SK-N-DZ (cell line): ENCODE results near the gene ENTHD1.

Experiments used
- DNase-seq: peaks from one replicate; pipeline ENCODE4 v3.0.0-alpha.2; 2015; ENCODE audit warnings: low spot score

The ENTHD1 gene

GRCh38 chr22:39717099-39717498, 176.5 kb downstream of the ENTHD1 start:
- no peak for DNase-seq

- no peak for DNase-seq
These were observed 177.0 kb downstream of the ENTHD1 start for GRCh38 chr22:39716534-39716933.

GRCh38 chr22:39715778-39716495, 177.6 kb downstream of the ENTHD1 start:
- DNase-seq: no peak

- no peak for DNase-seq
These were observed 179.2 kb downstream of the ENTHD1 start for GRCh38 chr22:39714321-39714720.

- DNase-seq: no peak
These were observed 179.7 kb downstream of the ENTHD1 start for GRCh38 chr22:39713799-39714290.

GRCh38 chr22:39712751-39713525, 180.6 kb downstream of the ENTHD1 start:
- DNase-seq: no peak

- no peak for DNase-seq
These were observed 181.5 kb downstream of the ENTHD1 start for GRCh38 chr22:39712081-39712480.

GRCh38 chr22:39710380-39711150, 183.0 kb downstream of the ENTHD1 start:
- no peak for DNase-seq

GRCh38 chr22:39707816-39708215, 185.7 kb downstream of the ENTHD1 start:
- no peak for DNase-seq

GRCh38 chr22:39707351-39707750, 186.2 kb downstream of the ENTHD1 start:
- DNase-seq: no peak

GRCh38 chr22:39706376-39707140, 187.0 kb downstream of the ENTHD1 start:
- DNase-seq: no peak

- DNase-seq: no peak
These were observed 188.2 kb downstream of the ENTHD1 start for GRCh38 chr22:39705386-39705785.

GRCh38 chr22:39703928-39704639, 189.5 kb downstream of the ENTHD1 start:
- DNase-seq: no peak

- no peak for DNase-seq
These were observed 190.5 kb downstream of the ENTHD1 start for GRCh38 chr22:39703091-39703490.

GRCh38 chr22:39700565-39700964, 193.0 kb downstream of the ENTHD1 start:
- DNase-seq: no peak

GRCh38 chr22:39699631-39700360, 193.8 kb downstream of the ENTHD1 start:
- no peak for DNase-seq

- DNase-seq: no peak
These were observed 195.7 kb downstream of the ENTHD1 start for GRCh38 chr22:39697790-39698430.

GRCh38 chr22:39693943-39694500, 199.5 kb downstream of the ENTHD1 start:
- DNase-seq: no peak
